ENCODE results near the gene TRIAP1.

GRCh38 chr12:120397824-120398540 is 48.2 kb downstream of the TRIAP1 start:
- TF ChIP-seq CTCF (IDR thresholded peaks at IDR 0.05; ENCODE audit: low read depth, low read length) (no peak), POLR2A (IDR thresholded peaks at IDR 0.05; ENCODE audit: extremely low read depth, insufficient read length) (no peak), MYC (IDR thresholded peaks at IDR 0.05; ENCODE audit: low read depth, low read length) (no peak), MAX (IDR thresholded peaks at IDR 0.05; ENCODE audit: low read depth, low read length) (no peak)

Measured in NB4 (cell line).